ENCODE measurements around the gene WNT7B. TPM values are rescaled to one million over a fixed set of nuclear protein-coding genes. Genes with fewer than 3 reads are reported as not detected.

WNT7B gene
- total RNA-seq, 2 donors from 2014 or later, result not detected

GRCh38 chr22:45926433-45926832, 50.5 kb downstream of the WNT7B start:
- no peak overlapping the region for H3K4me3 Mint-ChIP-seq
- no peaks in the 10 kb centered on the region for H3K9me3 ChIP-seq (ENCODE audit: control insufficient read depth, low read length, poor library complexity, severe bottlenecking)
- peaks cover 2% of the 10 kb centered on the region for H3K36me3 Mint-ChIP-seq (ENCODE audit: low read depth)
- no peak overlapping the region for H3K27ac Mint-ChIP-seq
- peaks cover 6% of the 10 kb centered on the region for H3K27me3 Mint-ChIP-seq
- no peak for ATAC-seq
- DNase-seq, result no peak
- H3K4me1 Mint-ChIP-seq, result no peaks in the 10 kb centered on the region

- Mint-ChIP-seq H3K36me3 (ENCODE audit: low read depth) (peaks cover 2% of the 10 kb centered on the region), H3K27ac (no peak overlapping the region), H3K4me3 (no peak overlapping the region), H3K4me1 (no peaks in the 10 kb centered on the region), H3K27me3 (peaks cover 6% of the 10 kb centered on the region)
- ATAC-seq, result no peak
- H3K9me3 ChIP-seq (ENCODE audit: control insufficient read depth, low read length, poor library complexity, severe bottlenecking), result no peaks in the 10 kb centered on the region
- DNase-seq, result no peak
These were observed 51.1 kb downstream of the WNT7B start for GRCh38 chr22:45925811-45926351.

GRCh38 chr22:45923835-45924234, 53.1 kb downstream of the WNT7B start:
- H3K4me1 Mint-ChIP-seq, result no peaks in the 10 kb centered on the region
- H3K27ac Mint-ChIP-seq, result no peak overlapping the region
- no peaks in the 10 kb centered on the region for H3K36me3 Mint-ChIP-seq (ENCODE audit: low read depth)
- H3K9me3 ChIP-seq (ENCODE audit: control insufficient read depth, low read length, poor library complexity, severe bottlenecking), result no peaks in the 10 kb centered on the region
- no peak overlapping the region for H3K4me3 Mint-ChIP-seq
- ATAC-seq (no peak), DNase-seq (no peak)
- H3K27me3 Mint-ChIP-seq, result peaks cover 4% of the 10 kb centered on the region

- H3K36me3 Mint-ChIP-seq (ENCODE audit: low read depth), result no peaks in the 10 kb centered on the region
- no peaks in the 10 kb centered on the region for H3K27me3 Mint-ChIP-seq
- DNase-seq (no peak), ATAC-seq (no peak)
- H3K9me3 ChIP-seq (ENCODE audit: control insufficient read depth, low read length, poor library complexity, severe bottlenecking), result no peaks in the 10 kb centered on the region
- no peak overlapping the region for H3K27ac Mint-ChIP-seq
- H3K4me3 Mint-ChIP-seq, result no peak overlapping the region
- H3K4me1 Mint-ChIP-seq, result no peaks in the 10 kb centered on the region
These were observed 53.8 kb downstream of the WNT7B start for GRCh38 chr22:45923212-45923611.

GRCh38 chr22:45922661-45923060, 54.3 kb downstream of the WNT7B start:
- Mint-ChIP-seq H3K4me3 (no peak overlapping the region), H3K36me3 (ENCODE audit: low read depth) (no peaks in the 10 kb centered on the region), H3K27me3 (peaks cover 4% of the 10 kb centered on the region), H3K4me1 (no peaks in the 10 kb centered on the region), H3K27ac (no peak overlapping the region)
- DNase-seq, result no peak
- no peaks in the 10 kb centered on the region for H3K9me3 ChIP-seq (ENCODE audit: control insufficient read depth, low read length, poor library complexity, severe bottlenecking)
- ATAC-seq, result no peak

- no peaks in the 10 kb centered on the region for H3K9me3 ChIP-seq (ENCODE audit: control insufficient read depth, low read length, poor library complexity, severe bottlenecking)
- H3K27me3 Mint-ChIP-seq, result peaks cover 7% of the 10 kb centered on the region
- H3K27ac Mint-ChIP-seq, result no peak overlapping the region
- DNase-seq, result no peak
- no peaks in the 10 kb centered on the region for H3K36me3 Mint-ChIP-seq (ENCODE audit: low read depth)
- no peak overlapping the region for H3K4me3 Mint-ChIP-seq
- ATAC-seq, result no peak
- no peaks in the 10 kb centered on the region for H3K4me1 Mint-ChIP-seq
These were observed 54.7 kb downstream of the WNT7B start for GRCh38 chr22:45922256-45922655.

GRCh38 chr22:45919504-45920286, 57.3 kb downstream of the WNT7B start:
- H3K9me3 ChIP-seq (ENCODE audit: control insufficient read depth, low read length, poor library complexity, severe bottlenecking), result no peaks in the 10 kb centered on the region
- DNase-seq (no peak), ATAC-seq (no peak)
- Mint-ChIP-seq H3K4me1 (no peaks in the 10 kb centered on the region), H3K36me3 (ENCODE audit: low read depth) (no peaks in the 10 kb centered on the region), H3K4me3 (no peak overlapping the region), H3K27ac (no peak overlapping the region), H3K27me3 (peaks cover 7% of the 10 kb centered on the region)

GRCh38 chr22:45918459-45919370, 58.2 kb downstream of the WNT7B start:
- H3K27ac Mint-ChIP-seq, result no peak overlapping the region
- ATAC-seq (no peak), DNase-seq (no peak)
- H3K27me3 Mint-ChIP-seq, result peaks cover 7% of the 10 kb centered on the region
- no peaks in the 10 kb centered on the region for H3K9me3 ChIP-seq (ENCODE audit: control insufficient read depth, low read length, poor library complexity, severe bottlenecking)
- no peaks in the 10 kb centered on the region for H3K4me1 Mint-ChIP-seq
- no peak overlapping the region for H3K4me3 Mint-ChIP-seq
- H3K36me3 Mint-ChIP-seq (ENCODE audit: low read depth), result no peaks in the 10 kb centered on the region

GRCh38 chr22:45917700-45918458, 59.1 kb downstream of the WNT7B start:
- peak overlapping the region; percentile 57 for H3K4me3 Mint-ChIP-seq
- no peak for ATAC-seq
- H3K9me3 ChIP-seq (ENCODE audit: control insufficient read depth, low read length, poor library complexity, severe bottlenecking), result no peaks in the 10 kb centered on the region
- H3K4me1 Mint-ChIP-seq, result peaks cover 3% of the 10 kb centered on the region
- no peaks in the 10 kb centered on the region for H3K36me3 Mint-ChIP-seq (ENCODE audit: low read depth)
- no peak overlapping the region for H3K27ac Mint-ChIP-seq
- DNase-seq, result no peak
- peaks cover 7% of the 10 kb centered on the region for H3K27me3 Mint-ChIP-seq

GRCh38 chr22:45917146-45917545, 59.8 kb downstream of the WNT7B start:
- Mint-ChIP-seq H3K4me3 (no peak overlapping the region), H3K27ac (no peak overlapping the region)

GRCh38 chr22:45916515-45916914, 60.4 kb downstream of the WNT7B start:
- H3K9me3 ChIP-seq (ENCODE audit: control insufficient read depth, low read length, poor library complexity, severe bottlenecking), result no peaks in the 10 kb centered on the region
- Mint-ChIP-seq H3K27me3 (peaks cover 7% of the 10 kb centered on the region), H3K4me3 (no peak overlapping the region), H3K36me3 (ENCODE audit: low read depth) (no peaks in the 10 kb centered on the region), H3K27ac (no peak overlapping the region), H3K4me1 (peaks cover 3% of the 10 kb centered on the region)
- ATAC-seq, result no peak
- no peak for DNase-seq

More at GRCh38 chr22:45917146-45917545, 59.8 kb downstream of the WNT7B start:
- no peak for ATAC-seq
- DNase-seq, result no peak
- H3K27me3 Mint-ChIP-seq, result peaks cover 7% of the 10 kb centered on the region
- H3K9me3 ChIP-seq (ENCODE audit: control insufficient read depth, low read length, poor library complexity, severe bottlenecking), result no peaks in the 10 kb centered on the region
- peaks cover 3% of the 10 kb centered on the region for H3K4me1 Mint-ChIP-seq
- H3K36me3 Mint-ChIP-seq (ENCODE audit: low read depth), result no peaks in the 10 kb centered on the region

- Mint-ChIP-seq H3K4me1 (peaks cover 3% of the 10 kb centered on the region), H3K27me3 (peaks cover 7% of the 10 kb centered on the region), H3K36me3 (ENCODE audit: low read depth) (no peaks in the 10 kb centered on the region), H3K4me3 (no peak overlapping the region), H3K27ac (no peak overlapping the region)
- ATAC-seq (no peak), DNase-seq (no peak)
- no peaks in the 10 kb centered on the region for H3K9me3 ChIP-seq (ENCODE audit: control insufficient read depth, low read length, poor library complexity, severe bottlenecking)
These were observed 61.1 kb downstream of the WNT7B start for GRCh38 chr22:45915841-45916240.

GRCh38 chr22:45915151-45915550, 61.8 kb downstream of the WNT7B start:
- Mint-ChIP-seq H3K36me3 (ENCODE audit: low read depth) (no peaks in the 10 kb centered on the region), H3K4me1 (peaks cover 3% of the 10 kb centered on the region)

More at GRCh38 chr22:45915151-45915550, 61.8 kb downstream of the WNT7B start:
- Mint-ChIP-seq H3K4me3 (no peak overlapping the region), H3K27ac (no peak overlapping the region), H3K27me3 (peaks cover 7% of the 10 kb centered on the region)
- DNase-seq, result no peak
- no peaks in the 10 kb centered on the region for H3K9me3 ChIP-seq (ENCODE audit: control insufficient read depth, low read length, poor library complexity, severe bottlenecking)
- no peak for ATAC-seq

All from T-helper 17 cell (primary cell).